ENCODE measurements around the gene ELOVL1.

ELOVL1 gene

GRCh38 chr1:43327549-43328292 is 40.1 kb downstream of the ELOVL1 start:
- Histone ChIP-seq H3K4me3 (ENCODE audit: low read length) (no peak overlapping the region), H3K27me3 (ENCODE audit: control insufficient read depth, low read length) (no peaks in the 10 kb centered on the region), H3K4me1 (ENCODE audit: control insufficient read depth, low read length) (no peaks in the 10 kb centered on the region), H3K9me2 (replicated peaks; ENCODE audit: control insufficient read depth, low read length) (no peaks in the 10 kb centered on the region), H4K20me1 (ENCODE audit: control insufficient read depth, insufficient read depth, low read depth, low read length) (no peaks in the 10 kb centered on the region), H3K4me2 (ENCODE audit: low read length) (no peak overlapping the region), H3K36me3 (ENCODE audit: control insufficient read depth, low read length) (no peaks in the 10 kb centered on the region), H3K9me3 (ENCODE audit: control insufficient read depth, insufficient read depth, low read length) (peaks cover 17% of the 10 kb centered on the region), H3K27ac (ENCODE audit: low read depth, low read length) (no peak overlapping the region), H3K79me2 (ENCODE audit: control insufficient read depth, low read length) (no peaks in the 10 kb centered on the region), H3F3A (ENCODE audit: control insufficient read depth, insufficient read depth) (no peaks in the 10 kb centered on the region)
- TF ChIP-seq CTCF (IDR thresholded peaks at IDR 0.05; ENCODE audit: low read depth, low read length, poor library complexity, severe bottlenecking), result no peak
- TF ChIP-seq EZH2phosphoT487 (IDR thresholded peaks at IDR 0.05; ENCODE audit: borderline replicate concordance, low read length), result no peak

GRCh38 chr1:43325381-43325780 is 42.4 kb downstream of the ELOVL1 start:
- H3K36me3 ChIP-seq (ENCODE audit: control insufficient read depth, low read length), result no peaks in the 10 kb centered on the region
- no peaks in the 10 kb centered on the region for H3K9me2 ChIP-seq (replicated peaks; ENCODE audit: control insufficient read depth, low read length)
- no peaks in the 10 kb centered on the region for H3F3A ChIP-seq (ENCODE audit: control insufficient read depth, insufficient read depth)
- H3K27ac ChIP-seq (ENCODE audit: low read depth, low read length), result no peak overlapping the region
- no peaks in the 10 kb centered on the region for H3K27me3 ChIP-seq (ENCODE audit: control insufficient read depth, low read length)
- no peaks in the 10 kb centered on the region for H4K20me1 ChIP-seq (ENCODE audit: control insufficient read depth, insufficient read depth, low read depth, low read length)
- H3K79me2 ChIP-seq (ENCODE audit: control insufficient read depth, low read length), result no peaks in the 10 kb centered on the region
- H3K4me1 ChIP-seq (ENCODE audit: control insufficient read depth, low read length), result no peaks in the 10 kb centered on the region
- TF ChIP-seq EZH2phosphoT487 (IDR thresholded peaks at IDR 0.05; ENCODE audit: borderline replicate concordance, low read length) (no peak), CTCF (IDR thresholded peaks at IDR 0.05; ENCODE audit: low read depth, low read length, poor library complexity, severe bottlenecking) (no peak)
- H3K4me3 ChIP-seq (ENCODE audit: low read length), result no peak overlapping the region
- no peak overlapping the region for H3K4me2 ChIP-seq (ENCODE audit: low read length)
- H3K9me3 ChIP-seq (ENCODE audit: control insufficient read depth, insufficient read depth, low read length), result peaks cover 17% of the 10 kb centered on the region

- peaks cover 17% of the 10 kb centered on the region for H3K9me3 ChIP-seq (ENCODE audit: control insufficient read depth, insufficient read depth, low read length)
- no peak for TF ChIP-seq EZH2phosphoT487 (IDR thresholded peaks at IDR 0.05; ENCODE audit: borderline replicate concordance, low read length)
- TF ChIP-seq CTCF (IDR thresholded peaks at IDR 0.05; ENCODE audit: low read depth, low read length, poor library complexity, severe bottlenecking), result no peak
- H3K4me3 ChIP-seq (ENCODE audit: low read length), result no peak overlapping the region
- H3K9me2 ChIP-seq (replicated peaks; ENCODE audit: control insufficient read depth, low read length), result no peaks in the 10 kb centered on the region
- H3F3A ChIP-seq (ENCODE audit: control insufficient read depth, insufficient read depth), result no peaks in the 10 kb centered on the region
- H3K79me2 ChIP-seq (ENCODE audit: control insufficient read depth, low read length), result no peaks in the 10 kb centered on the region
- no peaks in the 10 kb centered on the region for H4K20me1 ChIP-seq (ENCODE audit: control insufficient read depth, insufficient read depth, low read depth, low read length)
- no peak overlapping the region for H3K4me2 ChIP-seq (ENCODE audit: low read length)
- H3K4me1 ChIP-seq (ENCODE audit: control insufficient read depth, low read length), result no peaks in the 10 kb centered on the region
- H3K27ac ChIP-seq (ENCODE audit: low read depth, low read length), result no peak overlapping the region
- no peaks in the 10 kb centered on the region for H3K36me3 ChIP-seq (ENCODE audit: control insufficient read depth, low read length)
- H3K27me3 ChIP-seq (ENCODE audit: control insufficient read depth, low read length), result no peaks in the 10 kb centered on the region
These were observed 43.0 kb downstream of the ELOVL1 start for GRCh38 chr1:43324810-43325209.
